Activated CD8-positive, alpha-beta memory T cell treated with anti-CD3 and anti-CD28 coated beads, Interleukin-2, amount 50 U/mL, for 24 hours (primary cell): ENCODE measurements around the gene POLR2J2.
"Not testable (repeated sequence)": the region's sequence is repeated elsewhere in the genome, so short reads cannot be mapped to it uniquely, and the experiment has no call there.

Experiments
- DNase-seq: peaks from one replicate; pipeline ENCODE4 v3.0.0-alpha.2; 2020; ENCODE audit errors: extremely low read depth

POLR2J2 gene

DNA sequence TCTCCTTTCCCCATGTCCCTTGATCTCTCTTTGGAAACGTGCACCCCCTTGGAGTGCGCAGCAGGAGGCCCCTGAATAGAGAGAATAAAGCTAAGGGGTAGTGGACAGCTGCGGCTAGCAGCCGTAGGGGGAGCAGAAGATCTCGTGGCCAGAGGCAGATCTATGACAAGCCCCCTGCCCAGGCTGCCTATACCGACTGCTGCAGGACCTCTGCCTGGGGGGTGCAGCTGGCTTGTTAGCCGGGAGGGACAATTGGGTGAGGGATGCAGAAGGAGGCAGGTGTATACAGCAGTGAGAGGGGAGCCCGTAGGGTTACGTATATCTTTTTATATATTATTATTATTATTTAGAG, 469 bp upstream of the POLR2J2 start:
- not testable (repeated sequence) for DNase-seq

DNA sequence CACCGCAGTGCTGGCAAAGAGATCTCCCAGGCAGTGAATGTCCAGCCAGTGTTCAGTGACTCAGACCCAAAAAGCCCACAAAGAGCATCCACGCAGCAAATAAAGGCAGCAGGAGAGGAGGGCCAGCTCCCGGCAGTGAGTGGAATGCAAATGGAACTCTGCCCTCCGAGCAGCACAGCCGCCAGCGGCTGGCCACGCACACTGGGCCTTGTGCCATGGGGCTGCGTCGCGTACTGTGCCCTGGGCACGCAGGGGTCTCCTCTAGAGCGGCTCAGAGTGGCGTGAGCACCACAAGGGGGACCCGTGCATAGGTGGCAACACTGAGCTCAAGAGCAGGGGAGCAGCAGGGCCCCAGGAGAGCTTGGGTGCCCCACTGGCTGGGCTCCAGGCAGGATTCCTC, 3.9 kb downstream of the POLR2J2 start:
- DNase-seq: not testable (repeated sequence)

DNA sequence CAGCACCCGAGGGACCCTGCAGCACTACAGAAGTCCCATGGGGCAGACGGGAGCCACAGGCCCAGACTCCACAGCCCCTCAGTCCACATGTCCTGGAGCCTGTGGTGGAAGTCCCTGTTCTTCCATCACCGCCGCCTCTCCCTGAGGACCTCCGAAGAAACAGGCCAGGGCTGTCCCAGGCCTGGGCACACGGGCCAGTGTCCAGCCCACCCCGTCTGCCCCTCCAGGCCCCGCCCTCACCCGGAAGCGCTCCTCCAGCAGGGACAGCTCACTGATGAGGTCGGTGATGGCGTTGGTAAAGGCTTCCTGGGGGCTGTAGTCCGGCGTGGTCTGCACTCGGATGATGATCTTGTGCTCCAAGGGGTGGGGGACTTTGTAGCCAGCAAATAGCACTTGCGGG, 4.6 kb downstream of the POLR2J2 start:
- DNase-seq: not testable (repeated sequence)

DNA sequence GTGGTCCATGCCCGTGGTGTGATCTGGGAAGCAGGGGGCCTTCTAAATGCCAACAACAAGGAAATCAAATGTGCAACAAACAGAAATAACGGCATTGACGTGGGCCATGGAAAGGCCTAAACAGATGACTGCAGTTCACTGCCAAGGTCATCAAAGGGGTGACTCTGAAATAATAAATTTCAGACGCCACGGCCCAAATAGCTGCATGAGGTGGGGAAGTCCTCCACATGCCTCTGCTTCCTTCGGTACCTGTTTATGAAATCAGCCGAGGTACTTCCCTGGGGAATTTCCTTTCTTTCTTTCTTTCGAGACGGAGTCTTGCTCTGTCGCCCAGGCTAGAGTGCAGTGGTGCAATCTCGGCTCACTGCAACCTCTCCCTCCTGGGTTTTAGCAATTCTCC, 6.7 kb downstream of the POLR2J2 start:
- DNase-seq: not testable (repeated sequence)

DNA sequence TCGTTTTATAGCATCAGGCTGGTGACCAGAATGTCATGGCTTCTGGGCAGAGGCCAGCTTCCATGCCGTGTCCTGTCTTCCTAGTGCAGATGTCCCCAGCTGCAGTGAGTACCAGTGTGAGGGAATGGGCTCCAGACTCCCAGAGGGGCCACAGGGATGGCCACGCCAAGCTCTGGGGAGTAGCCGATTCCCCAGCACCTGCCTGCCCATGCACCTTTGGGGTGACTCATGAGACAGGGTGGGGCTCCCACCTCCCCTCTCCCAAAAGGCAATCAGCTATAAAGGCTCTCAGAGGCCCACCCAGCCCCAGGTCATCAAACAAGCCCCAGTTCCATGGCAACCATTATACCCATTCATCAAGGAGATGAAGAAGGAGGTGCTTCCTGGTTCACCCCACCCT, 21.5 kb downstream of the POLR2J2 start, which contains the start of gene SPDYE2B:
TSS of gene SPDYE2B (plus strand) at position 396 of the 400 bp plus-strand sequence. CDS start 2,030 bp downstream, outside the sequence.
- not testable (repeated sequence) for DNase-seq

DNA sequence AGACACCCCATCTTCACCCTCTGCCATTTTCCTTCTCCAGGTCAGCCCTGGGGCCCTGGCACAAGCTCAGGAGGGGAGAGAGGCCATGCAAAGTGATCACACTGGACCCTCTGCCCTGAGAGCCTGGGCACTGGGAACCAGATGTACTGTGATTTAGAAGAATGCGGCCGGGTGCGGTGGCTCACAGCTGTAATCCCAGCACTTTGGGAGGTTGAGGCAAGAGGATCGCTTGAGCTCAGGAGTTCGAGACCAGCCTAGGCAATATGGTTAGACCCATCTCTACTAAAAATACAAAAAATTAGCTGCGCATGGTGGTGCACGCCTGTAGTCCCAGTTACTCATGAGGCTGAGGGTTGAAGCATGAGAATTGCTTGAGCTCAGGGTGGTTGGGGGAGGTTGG, 23.6 kb downstream of the POLR2J2 start:
- not testable (repeated sequence) for DNase-seq

DNA sequence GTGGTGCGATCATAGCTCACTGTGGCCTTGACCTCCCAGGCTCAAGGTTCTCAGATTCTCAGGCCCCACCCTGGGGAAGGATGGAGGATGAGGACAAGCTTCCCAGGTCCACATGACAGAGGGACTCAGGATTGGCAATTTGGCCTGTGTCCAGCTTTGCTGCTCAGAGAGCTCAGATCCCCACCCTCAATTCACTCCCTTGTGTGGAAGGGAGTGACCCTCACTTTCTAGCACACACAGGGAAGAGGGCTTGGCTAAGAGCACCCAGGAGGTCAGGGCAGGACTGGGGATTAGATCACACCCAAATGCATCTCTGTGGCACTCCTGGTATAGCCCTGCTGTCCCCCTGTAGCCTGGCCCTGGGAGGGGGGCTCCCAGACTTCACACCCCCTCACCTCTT, 28.1 kb downstream of the POLR2J2 start:
- not testable (repeated sequence) for DNase-seq

DNA sequence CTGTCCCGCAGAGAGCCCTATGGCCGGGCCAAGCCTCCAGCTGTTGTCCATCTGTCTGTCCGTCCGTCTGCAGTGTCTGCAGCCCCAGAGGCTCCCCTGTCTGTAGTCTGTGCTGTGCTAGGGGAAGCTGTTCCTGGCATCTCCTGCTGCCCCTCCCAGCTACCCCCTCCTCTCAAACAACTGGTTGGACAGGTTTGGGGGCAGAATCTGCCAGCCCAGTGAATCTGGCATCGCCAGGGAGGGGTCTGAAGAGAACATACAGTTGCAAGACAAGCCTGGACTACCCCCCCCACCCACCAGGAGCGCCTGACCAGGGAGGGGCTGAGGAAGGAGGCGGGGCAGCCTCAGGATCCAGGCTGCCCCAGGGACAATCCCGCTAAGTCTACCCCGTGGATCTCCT, 28.8 kb downstream of the POLR2J2 start, which contains the start of gene UPK3BL1:
TSS of gene UPK3BL1 (minus strand) at position 101 of the 400 bp plus-strand sequence. CDS start at position 51, 50 bp downstream.
- not testable (repeated sequence) for DNase-seq

DNA sequence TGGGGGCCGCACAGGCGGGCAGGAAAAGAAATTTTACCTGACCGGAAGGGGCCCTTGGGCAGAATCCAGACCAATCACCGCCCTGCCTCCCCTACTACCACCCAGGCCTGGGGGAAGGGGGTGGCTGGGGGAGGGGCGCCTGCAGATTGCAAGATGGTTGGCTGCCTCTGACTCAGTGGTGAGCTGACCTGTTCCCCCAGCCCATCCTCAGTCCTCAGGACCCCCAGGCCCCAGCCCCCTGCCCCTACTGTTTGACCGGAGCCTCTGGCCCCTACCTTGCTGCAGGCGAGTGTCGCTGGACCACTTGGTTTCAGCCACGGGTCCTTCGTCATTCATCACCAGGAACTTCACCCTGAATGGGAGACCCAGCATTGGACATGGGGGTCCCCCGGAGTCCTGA, 32.6 kb downstream of the POLR2J2 start:
- not testable (repeated sequence) for DNase-seq

DNA sequence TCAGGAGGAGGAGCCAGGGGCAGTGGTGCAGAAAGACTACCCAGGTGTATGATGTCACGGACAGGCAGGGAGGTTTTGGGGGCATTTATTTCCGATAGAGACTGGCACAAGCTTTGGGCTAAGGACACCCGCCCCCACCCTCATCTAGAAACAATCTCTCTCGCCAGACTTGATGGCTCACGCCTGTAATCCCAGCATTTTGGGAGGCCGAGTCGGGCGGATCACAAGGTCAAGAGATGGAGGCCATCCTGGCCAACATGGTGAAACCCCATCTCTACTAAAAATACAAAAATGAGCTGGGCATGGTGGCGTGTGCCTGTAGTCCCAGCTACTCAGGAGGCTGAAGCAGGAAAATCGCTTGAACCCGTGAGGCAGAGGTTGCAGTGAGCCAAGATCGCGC, 34.5 kb downstream of the POLR2J2 start:
- not testable (repeated sequence) for DNase-seq

DNA sequence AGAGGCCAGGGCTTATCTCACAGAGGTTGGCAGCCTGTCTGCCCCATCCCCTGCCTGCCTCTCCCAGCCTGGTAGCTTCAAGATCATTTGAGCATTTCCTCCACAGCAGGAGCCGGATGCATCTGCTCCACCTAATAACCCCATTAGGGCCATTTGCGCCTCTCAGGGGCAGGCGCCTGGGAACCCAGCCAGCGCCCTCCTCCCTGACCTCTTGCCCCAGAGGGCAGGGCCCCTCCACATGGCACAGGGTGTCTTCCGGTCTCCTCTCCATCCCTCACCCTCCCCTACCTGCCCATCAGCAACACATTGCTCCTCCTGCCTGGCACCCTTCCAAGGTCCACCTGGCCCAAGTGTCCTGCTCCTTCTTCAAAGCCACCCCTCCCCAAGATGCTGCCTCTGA, 36.1 kb downstream of the POLR2J2 start:
- DNase-seq: not testable (repeated sequence)

DNA sequence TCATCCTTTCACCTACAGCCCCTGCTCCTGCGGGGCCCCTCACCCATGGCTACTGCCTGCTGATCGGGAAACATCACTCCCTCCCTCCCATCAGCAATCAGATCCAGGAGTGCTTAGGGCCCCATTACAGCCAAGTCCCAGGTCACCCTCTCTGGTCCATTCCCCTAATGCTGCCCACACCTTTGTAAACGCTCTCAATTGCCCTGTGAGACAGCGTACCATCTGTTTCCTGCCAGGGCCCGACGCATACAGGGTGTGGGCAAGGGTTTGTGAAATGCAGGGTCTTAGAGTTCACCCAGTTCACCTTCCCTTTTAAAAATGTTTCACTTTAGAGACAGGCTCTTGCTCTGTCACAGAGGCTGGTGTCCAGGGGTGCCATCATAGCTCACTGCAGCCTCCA, 37.2 kb downstream of the POLR2J2 start:
- DNase-seq: not testable (repeated sequence)

DNA sequence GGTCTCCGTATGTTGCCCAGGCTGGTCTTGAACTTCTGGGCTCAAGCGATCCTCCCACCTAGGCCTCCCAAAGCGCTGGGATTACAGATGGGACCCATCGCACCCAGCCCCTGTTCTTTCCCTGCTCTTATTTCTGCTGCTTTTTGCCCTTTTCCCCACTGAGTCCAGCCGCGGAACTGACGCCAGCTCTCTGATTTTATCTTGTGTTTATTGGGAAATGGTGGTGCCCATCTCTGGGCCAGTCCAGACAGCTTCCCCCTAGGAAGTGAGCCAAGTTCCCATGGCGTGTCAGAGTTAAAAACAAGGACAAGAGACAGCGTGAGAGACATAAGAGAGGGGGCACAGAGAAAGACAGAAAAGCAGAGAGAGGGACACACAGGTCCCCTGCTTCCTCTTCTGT, 40.8 kb downstream of the POLR2J2 start:
- DNase-seq: not testable (repeated sequence)

DNA sequence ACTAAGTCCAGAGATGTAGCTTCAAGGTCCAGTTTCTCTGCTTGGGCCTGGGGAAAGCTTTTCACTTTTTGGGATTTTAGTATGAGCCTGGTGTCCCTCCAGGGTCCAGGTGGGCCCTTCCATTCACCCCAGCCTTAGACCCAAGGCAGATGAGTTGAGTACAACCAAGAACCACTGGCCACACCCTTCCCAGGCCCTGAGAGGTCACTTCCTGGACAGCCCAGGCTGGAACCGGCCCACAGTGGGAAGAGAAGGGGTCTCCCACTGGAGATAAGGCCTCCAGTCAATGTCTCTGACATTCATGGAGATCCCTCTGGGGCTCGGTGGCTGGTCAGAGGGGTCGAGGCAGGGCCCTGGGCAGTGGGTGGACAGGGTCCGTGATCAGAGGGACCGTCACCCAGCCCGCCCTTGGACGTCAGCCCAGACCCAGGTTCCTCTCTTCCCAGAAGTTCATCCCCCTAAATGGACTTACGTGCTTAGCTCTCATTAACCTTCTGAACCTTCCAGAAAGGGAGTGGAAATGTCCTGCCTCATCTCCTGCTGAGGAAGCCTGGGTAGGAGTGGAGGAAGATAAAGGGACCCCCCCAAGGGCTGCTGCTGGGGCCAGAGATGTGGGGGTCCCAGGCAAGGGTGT, 44.1 kb downstream of the POLR2J2 start:
- DNase-seq: not testable (repeated sequence)

DNA sequence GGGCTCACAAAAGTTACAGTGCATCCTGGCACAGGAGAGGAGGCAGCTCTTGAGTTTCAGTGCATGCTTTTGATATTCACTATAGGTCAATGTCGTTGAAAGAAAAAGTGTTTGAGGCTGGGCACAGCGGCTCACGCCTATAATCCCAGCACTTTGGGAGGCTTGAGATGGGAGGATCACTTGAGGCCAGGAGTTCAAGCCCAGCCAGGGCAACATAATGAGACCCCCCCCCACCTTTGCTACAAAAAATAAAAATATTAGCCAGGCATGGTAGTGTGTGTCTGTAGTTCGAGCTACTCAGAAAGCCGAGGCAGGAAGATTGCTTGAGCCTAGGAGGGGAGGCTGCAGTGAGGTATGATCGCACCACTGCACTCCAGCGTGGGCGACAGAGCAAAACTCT, 53.3 kb downstream of the POLR2J2 start:
- DNase-seq: not testable (repeated sequence)

DNA sequence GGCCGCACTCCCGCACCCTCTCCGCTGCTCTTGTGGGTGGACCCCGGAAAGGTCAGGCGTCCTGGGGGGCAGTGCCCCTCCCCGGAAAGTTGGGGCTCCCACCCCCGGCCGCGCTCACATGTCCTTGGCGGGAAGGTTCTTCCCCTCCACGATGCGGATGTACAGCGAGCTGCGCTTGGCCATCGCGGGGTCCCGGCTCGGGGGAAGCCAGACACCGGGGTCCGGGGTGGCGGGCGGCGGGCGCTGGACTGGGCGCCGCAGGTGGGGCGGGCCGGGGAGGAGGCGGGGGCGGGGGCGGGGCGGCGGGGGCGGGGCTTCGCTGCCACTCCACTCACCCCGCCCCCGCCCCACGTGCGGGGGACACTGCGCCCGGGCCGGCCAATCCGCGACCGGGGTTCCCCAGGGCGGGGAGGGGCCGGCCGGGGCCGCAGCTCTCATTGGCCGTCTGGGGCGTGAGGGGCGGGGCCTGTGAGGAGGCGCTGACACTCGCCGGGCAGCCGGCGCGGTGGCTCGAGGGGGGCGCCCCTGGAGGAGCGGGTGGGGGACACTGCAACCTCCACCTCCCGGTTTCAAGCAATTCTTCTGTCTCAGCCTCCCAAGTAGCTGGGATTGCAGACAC, 54.8 kb downstream of the POLR2J2 start, which contains the start of gene RASA4:
TSS of gene RASA4 (minus strand) at position 250 of the 619 bp plus-strand sequence. CDS start at position 183, 67 bp downstream.
- not testable (repeated sequence) for DNase-seq
